Stimulated activated CD4-positive, alpha-beta T cell treated with anti-CD3 and anti-CD28 coated beads, Interleukin-15, amount 100 ng/mL, for 48 hours (primary cell): ENCODE data around the gene LDOC1.
"Not testable (repeated sequence)": the region's sequence is repeated elsewhere in the genome, so short reads cannot be mapped to it uniquely, and the experiment has no call there.

ENCODE experiments used
- DNase-seq, 2 donors: peaks; one replicate each; pipeline ENCODE4 v3.0.0-alpha.2; 2020; ENCODE audit warnings: low read depth in 2 of 2

LDOC1 gene

GRCh38 chrX:141176586-141177451 lies at the start of gene LDOC1:
LDOC1 (minus strand) TSS chrX:141177129; CDS start chrX:141177021, 108 bp downstream.
- peak; percentile 30 to 64 for DNase-seq

DNA sequence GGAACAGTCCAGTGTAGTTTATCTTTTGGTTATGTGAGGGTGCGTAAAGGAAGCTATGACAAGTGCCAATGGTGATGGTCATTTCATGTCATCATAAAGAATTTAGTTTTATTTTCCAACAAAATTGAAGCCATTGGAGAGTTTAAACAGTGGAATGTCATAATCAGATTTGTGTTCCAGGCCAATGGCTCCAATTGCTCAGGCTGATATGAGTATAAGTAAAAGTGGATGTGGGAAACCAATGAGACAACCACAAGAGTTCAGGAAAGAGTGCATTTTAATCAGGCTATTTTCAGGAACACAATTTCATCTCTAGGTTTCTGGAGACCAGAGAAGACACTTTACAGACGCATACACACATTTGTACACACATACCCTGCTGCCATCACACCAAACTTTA lies 44.7 kb upstream of the LDOC1 start:
- DNase-seq: no peak

- DNase-seq: no peak
Measured at GRCh38 chrX:141220342-141221008, 43.5 kb upstream of the LDOC1 start.

DNA sequence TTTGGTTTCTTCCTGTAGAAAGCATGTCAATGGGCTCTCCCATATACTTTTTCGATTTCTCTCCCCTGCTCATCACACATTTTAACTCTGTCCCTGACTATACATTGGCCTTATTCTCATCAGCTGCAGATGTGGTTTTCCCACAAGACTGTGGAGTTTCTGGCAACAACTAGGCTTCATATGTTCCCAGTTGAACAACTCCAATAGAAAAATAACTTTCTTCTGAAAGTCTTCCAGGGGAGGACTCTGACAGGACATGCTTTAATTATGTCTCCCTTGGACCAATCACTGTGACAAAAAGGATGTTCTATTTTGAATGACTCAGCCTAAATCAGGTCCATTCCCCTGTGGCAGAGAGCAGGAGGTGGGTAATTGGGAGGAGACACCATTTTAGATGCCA lies 37.3 kb upstream of the LDOC1 start:
- DNase-seq: no peak

GRCh38 chrX:141201962-141202361 lies 25.0 kb upstream of the LDOC1 start:
- DNase-seq: no peak

- DNase-seq: not testable (repeated sequence)
Measured at GRCh38 chrX:141188573-141188972, 11.6 kb upstream of the LDOC1 start.

GRCh38 chrX:141185366-141185765 lies 8.4 kb upstream of the LDOC1 start:
- DNase-seq: no peak

DNA sequence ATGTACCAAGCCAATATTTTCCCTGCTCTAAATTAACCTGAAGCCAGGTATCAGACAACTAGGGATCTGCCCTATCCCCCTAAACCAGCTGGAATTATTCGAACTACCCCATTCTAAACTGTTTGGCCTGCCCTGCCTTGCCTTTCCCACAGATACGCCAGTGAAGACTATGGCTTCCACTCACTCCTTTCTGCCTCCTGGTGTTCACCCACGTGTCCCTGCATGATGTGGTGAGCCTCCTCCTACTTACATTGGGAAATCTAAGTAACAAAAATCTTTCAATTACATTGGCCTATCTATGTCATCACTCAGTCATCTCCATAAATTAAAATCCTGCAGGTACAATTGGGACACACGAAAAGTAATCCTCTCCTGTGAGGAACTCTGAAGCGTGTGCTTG lies 6.1 kb upstream of the LDOC1 start:
- no peak for DNase-seq

DNA sequence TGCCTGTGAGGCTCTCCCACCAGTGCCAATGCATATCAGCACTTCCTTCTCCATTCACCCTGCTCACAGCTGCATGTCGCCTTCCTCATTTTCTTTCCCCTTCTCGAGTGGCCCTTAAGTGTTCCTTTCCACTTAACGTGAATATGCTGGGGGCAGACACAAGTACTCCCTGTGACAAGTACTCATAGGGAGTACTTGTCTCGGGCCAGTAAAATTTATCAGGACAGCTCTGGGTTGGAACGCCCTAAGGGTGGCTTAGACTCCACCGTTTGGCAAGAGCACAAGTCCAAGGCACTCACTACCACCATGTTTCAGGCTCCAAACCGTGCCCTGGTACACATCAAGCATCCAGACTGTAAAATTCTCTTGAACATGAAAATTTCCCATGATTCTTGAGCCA lies 3.9 kb upstream of the LDOC1 start:
- DNase-seq: no peak

DNA sequence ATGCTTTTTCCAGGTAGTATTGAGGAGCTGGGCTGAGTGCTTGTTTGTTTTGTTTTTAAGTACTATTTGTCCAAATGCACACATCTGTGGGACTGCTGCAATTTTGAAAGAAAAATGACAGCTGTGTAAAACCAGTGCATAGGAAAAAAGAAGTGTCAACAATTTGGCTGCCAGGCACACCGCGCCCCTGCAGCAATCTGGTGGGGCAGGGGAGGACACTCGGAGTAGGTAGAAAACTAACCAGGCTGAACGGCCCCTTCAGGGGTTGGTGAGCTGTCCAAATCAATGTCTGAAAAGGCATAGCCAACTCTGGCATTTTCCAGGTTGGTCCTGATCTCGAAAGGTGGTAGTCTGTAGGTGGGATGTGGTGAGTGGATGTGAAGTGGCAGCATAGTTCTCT lies 1.1 kb downstream of the LDOC1 start:
- no peak for DNase-seq

DNA sequence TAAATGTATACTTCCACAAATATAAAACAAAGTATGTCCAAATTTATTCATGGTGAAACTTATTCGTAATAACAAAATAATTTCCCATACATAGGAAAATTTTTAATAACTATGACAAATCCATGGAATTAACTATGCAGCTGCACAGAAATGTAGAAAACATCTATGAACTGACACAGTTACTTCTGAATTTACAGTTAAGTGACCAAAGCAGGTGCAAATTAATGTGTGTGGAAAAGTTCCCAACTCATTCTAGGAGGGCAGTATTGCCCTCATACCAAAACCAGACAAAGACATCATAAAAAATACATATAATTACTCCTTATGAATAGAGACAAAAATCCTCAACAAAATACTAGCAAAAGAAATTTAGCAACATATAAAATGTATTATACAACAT lies 12.5 kb downstream of the LDOC1 start:
- DNase-seq: no peak

- DNase-seq: no peak
Measured at GRCh38 chrX:141158084-141158483, 18.8 kb downstream of the LDOC1 start.

DNA sequence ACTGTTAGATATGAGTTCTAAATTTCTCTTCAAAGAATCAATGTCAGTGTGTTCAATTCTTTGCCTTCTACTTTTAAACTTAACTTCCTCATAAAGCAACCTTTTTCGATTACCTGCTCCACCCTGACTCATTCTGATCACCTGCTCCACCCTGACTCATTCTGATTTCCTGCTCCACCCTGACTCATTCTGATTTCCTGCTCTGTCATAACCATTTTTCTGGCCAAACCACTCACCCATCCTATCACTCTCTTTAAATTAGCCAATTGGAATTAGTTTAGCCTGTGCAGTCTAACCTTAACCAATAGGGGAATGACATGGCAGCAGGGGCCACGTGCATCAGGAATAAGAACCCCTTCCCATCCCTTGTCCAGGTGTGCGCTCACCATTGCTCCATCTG lies 21.7 kb downstream of the LDOC1 start:
- DNase-seq: not testable (repeated sequence)

DNA sequence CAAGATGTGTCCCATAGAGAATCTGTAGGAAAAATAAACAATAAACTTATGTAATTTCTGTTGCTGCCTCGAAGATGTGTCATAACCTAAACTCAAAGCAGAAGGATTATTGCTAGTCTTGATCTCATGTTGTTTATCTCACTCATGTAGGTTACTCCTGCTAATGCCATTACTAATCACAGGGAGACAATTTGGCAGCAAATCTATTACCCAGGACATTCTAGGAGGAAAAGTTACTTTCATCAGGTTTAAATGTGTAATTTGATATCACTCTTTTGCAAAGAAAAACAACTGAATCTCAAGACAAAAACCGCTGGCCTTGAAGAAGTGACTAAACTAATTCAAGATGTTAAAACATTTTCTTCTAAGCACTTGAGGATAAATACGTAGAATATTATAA lies 34.0 kb downstream of the LDOC1 start:
- no peak for DNase-seq

DNA sequence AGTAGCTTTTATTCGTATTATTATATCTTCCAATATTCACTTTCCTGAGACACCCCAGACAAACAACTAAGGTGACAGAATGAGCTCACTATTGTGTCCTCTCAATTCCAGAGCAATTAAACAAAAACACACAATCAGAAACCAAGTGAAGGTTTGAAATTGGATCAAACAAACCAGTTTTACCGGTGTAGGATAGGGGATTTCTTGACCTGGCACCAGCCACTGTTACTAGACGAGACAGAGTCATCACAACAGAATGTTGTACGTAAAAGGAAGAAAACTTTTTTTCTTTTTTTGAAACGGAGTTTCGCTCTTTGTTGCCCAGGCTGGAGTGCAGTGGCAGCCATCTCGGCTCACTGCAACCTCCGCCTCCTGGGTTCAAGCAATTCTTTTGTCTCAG lies 43.7 kb downstream of the LDOC1 start:
- DNase-seq: no peak

DNA sequence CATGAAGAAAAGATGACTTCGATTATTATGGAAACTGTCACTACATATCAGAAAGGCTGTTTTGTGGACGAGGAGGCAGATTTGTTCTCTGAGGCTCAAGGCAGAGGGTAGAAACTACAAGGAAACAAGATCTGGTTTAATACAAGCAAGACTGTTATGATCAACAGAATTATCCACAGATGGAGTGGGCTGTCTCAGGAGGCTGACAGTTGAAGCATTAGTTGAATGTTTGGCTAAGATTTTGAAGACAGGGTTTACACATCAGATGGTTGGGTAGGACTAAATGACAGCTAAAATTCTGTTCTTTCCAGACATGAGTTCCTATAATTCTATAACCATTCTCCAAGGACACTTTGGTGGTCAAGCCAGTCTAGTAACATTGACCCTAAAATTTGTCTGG lies 49.8 kb downstream of the LDOC1 start:
- no peak for DNase-seq
